Testis (tissue), 2 donors: Measurements from ENCODE around the gene ITPR2.

ENCODE experiments used
- POLR2A ChIP-seq: fragments of 450-650 bp; IDR thresholded peaks from one replicate; pipeline ENCODE4 v1.6.1; 2017; ENCODE audit warnings: antibody characterized with exemption, mild to moderate bottlenecking, moderate library complexity
- TF ChIP-seq, protein P1 (sequence below), 3 experiments: fragments of 450-650 bp in 2 of 3; fragments of 200-600 bp in 1 of 3; sonication (generic) in 1 of 3; IDR thresholded peaks; one replicate each; pipeline ENCODE4 v1.5.1; 2016 to 2019; ENCODE audit warnings: antibody characterized with exemption in 3 of 3, mild to moderate bottlenecking in 2 of 3, moderate library complexity in 1 of 3

GRCh38 chr12:26689281-26689841, 143.6 kb downstream of the ITPR2 start:
- TF ChIP-seq, protein P1, sequence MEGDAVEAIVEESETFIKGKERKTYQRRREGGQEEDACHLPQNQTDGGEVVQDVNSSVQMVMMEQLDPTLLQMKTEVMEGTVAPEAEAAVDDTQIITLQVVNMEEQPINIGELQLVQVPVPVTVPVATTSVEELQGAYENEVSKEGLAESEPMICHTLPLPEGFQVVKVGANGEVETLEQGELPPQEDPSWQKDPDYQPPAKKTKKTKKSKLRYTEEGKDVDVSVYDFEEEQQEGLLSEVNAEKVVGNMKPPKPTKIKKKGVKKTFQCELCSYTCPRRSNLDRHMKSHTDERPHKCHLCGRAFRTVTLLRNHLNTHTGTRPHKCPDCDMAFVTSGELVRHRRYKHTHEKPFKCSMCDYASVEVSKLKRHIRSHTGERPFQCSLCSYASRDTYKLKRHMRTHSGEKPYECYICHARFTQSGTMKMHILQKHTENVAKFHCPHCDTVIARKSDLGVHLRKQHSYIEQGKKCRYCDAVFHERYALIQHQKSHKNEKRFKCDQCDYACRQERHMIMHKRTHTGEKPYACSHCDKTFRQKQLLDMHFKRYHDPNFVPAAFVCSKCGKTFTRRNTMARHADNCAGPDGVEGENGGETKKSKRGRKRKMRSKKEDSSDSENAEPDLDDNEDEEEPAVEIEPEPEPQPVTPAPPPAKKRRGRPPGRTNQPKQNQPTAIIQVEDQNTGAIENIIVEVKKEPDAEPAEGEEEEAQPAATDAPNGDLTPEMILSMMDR (IDR thresholded peaks at IDR 0.05) = no peak
- no peak for TF ChIP-seq POLR2A
